ENCODE results near the gene SLC39A2. TPM values are rescaled to one million over a fixed set of nuclear protein-coding genes. Genes with fewer than 3 reads are reported as not detected.

The SLC39A2 gene
- polyA plus RNA-seq, 1 of the 3 experiments (the other 2 are of a cell fraction), result not detected

- no peak for TF ChIP-seq FOXM1 (IDR thresholded peaks at IDR 0.05; ENCODE audit: low read depth)
- no peak for TF ChIP-seq RAD21 (IDR thresholded peaks at IDR 0.05; ENCODE audit: low read length)
- no peak for TF ChIP-seq MXI1 (IDR thresholded peaks at IDR 0.05; ENCODE audit: low read depth, low read length)
Measured at GRCh38 chr14:21016413-21017190, 17.5 kb downstream of the SLC39A2 start.

GRCh38 chr14:21017528-21018245 lies 18.6 kb downstream of the SLC39A2 start:
- no peak overlapping the region for H2AFZ ChIP-seq (ENCODE audit: low read depth)
- CTCF ChIA-PET, result interaction anchor here (0.8 to 18.2 kb wide), 10 partner anchors 8 to 118 kb away, joined by 3 to 555 read pairs (median 8); partner anchors contain the start of genes ARHGEF40, RNASE7, TMEM253 and ZNF219
- H3K9ac ChIP-seq, result no peak overlapping the region
- no peaks in the 10 kb centered on the region for H3F3A ChIP-seq (replicated peaks; ENCODE audit: insufficient read depth)
- H3K4me3 ChIP-seq (ENCODE audit: low read depth in 2 of 2, low read length in 1 of 2), result no peak overlapping the region
- peaks cover 8% of the 10 kb centered on the region for H3K27me3 ChIP-seq (ENCODE audit: insufficient read depth)
- no peaks in the 10 kb centered on the region for H3K79me2 ChIP-seq (ENCODE audit: insufficient read depth)
- no peaks in the 10 kb centered on the region; a peak in 1 of 4 replicates for H3K4me1 ChIP-seq (ENCODE audit: control insufficient read depth in 1 of 2, insufficient read depth in 2 of 2, low read depth in 1 of 2, low read length in 1 of 2)
- no peaks in the 10 kb centered on the region for H4K20me1 ChIP-seq (ENCODE audit: insufficient read depth)
- WGBS (ENCODE audit: low lambda C conversion rate), result 84% methylated on average over 24 of the region's 28 CpGs
- no peaks in the 10 kb centered on the region for H3K36me3 ChIP-seq (replicated peaks in 1 of 2; ENCODE audit: control insufficient read depth in 1 of 2, insufficient read depth in 2 of 2, low read length in 1 of 2)
- H3K9me3 ChIP-seq, result no peaks in the 10 kb centered on the region
- POLR2A ChIA-PET, result interaction anchor here (0.9 to 1.5 kb wide), 2 partner anchors 19 to 87 kb away, joined by 3 read pairs; no protein-coding TSS in a partner anchor
- no peak for DNase-seq
- H3K4me2 ChIP-seq, result no peak overlapping the region
- H3K27ac ChIP-seq (ENCODE audit: low read depth in 2 of 2, low read length in 1 of 2), result no peak overlapping the region
- no peaks in the 10 kb centered on the region for H3K9me2 ChIP-seq
- TF ChIP-seq EZH2phosphoT487 (IDR thresholded peaks at IDR 0.05; ENCODE audit: borderline replicate concordance, low read depth), result no peak
- TF ChIP-seq RAD21 (IDR thresholded peaks at IDR 0.05; ENCODE audit: low read length), result no peak
- no peak for TF ChIP-seq USF1 (IDR thresholded peaks at IDR 0.05; ENCODE audit: borderline replicate concordance, low read depth)
- no peak for TF ChIP-seq PBX3 (IDR thresholded peaks at IDR 0.05)
- TF ChIP-seq ZBTB33 (IDR thresholded peaks at IDR 0.05; ENCODE audit: borderline replicate concordance, low read depth), result no peak
- TF ChIP-seq FOSL2 (IDR thresholded peaks at IDR 0.05; ENCODE audit: borderline replicate concordance, low read depth), result no peak
- TF ChIP-seq EP300 (IDR thresholded peaks at IDR 0.05; ENCODE audit: borderline replicate concordance in 1 of 2, low read depth in 1 of 2, low read length in 1 of 2), result no peak
- TF ChIP-seq TEAD4 (IDR thresholded peaks at IDR 0.05; ENCODE audit: borderline replicate concordance, insufficient read depth), result no peak
- no peak for TF ChIP-seq MEF2A (IDR thresholded peaks at IDR 0.05; ENCODE audit: borderline replicate concordance, low read depth)
- no peak for TF ChIP-seq MXI1 (IDR thresholded peaks at IDR 0.05; ENCODE audit: low read depth, low read length)
- TF ChIP-seq YY1 (IDR thresholded peaks at IDR 0.05; ENCODE audit: low read depth), result no peak

More at GRCh38 chr14:21016413-21017190, 17.5 kb downstream of the SLC39A2 start:
- DNase-seq, result no peak
- Histone ChIP-seq H3K4me3 (ENCODE audit: low read depth in 2 of 2, low read length in 1 of 2) (no peak overlapping the region), H3K9me2 (no peaks in the 10 kb centered on the region), H3K4me1 (ENCODE audit: control insufficient read depth in 1 of 2, insufficient read depth in 2 of 2, low read depth in 1 of 2, low read length in 1 of 2) (no peaks in the 10 kb centered on the region; a peak in 1 of 4 replicates), H3F3A (replicated peaks; ENCODE audit: insufficient read depth) (no peaks in the 10 kb centered on the region), H3K9me3 (no peaks in the 10 kb centered on the region), H3K79me2 (ENCODE audit: insufficient read depth) (no peaks in the 10 kb centered on the region), H3K27ac (ENCODE audit: low read depth in 2 of 2, low read length in 1 of 2) (no peak overlapping the region), H3K9ac (no peak overlapping the region), H3K36me3 (replicated peaks in 1 of 2; ENCODE audit: control insufficient read depth in 1 of 2, insufficient read depth in 2 of 2, low read length in 1 of 2) (no peaks in the 10 kb centered on the region), H2AFZ (ENCODE audit: low read depth) (no peak overlapping the region), H4K20me1 (ENCODE audit: insufficient read depth) (no peaks in the 10 kb centered on the region), H3K4me2 (no peak overlapping the region), H3K27me3 (ENCODE audit: insufficient read depth) (peaks cover 10% of the 10 kb centered on the region)
- POLR2A ChIA-PET, result interaction anchor here (0.6 to 2.1 kb wide), 3 partner anchors 7 to 88 kb away, joined by 3 to 11 read pairs (median 4); partner anchors contain the start of gene NDRG2
- CTCF ChIA-PET, result interaction anchor here (0.8 to 18.2 kb wide), 11 partner anchors 9 to 119 kb away, joined by 3 to 555 read pairs (median 43); partner anchors contain the start of genes ARHGEF40, RNASE13, RNASE7 and TMEM253
- 71% methylated on average over 9 of the region's 9 CpGs for WGBS (ENCODE audit: low lambda C conversion rate)

Measured in SK-N-SH (cell line).